Islet of Langerhans (tissue), 1 donor: ENCODE data around the gene BUB1.
"Not testable (repeated sequence)": the region's sequence is repeated elsewhere in the genome, so short reads cannot be mapped to it uniquely, and the experiment has no call there.

Source experiments
- FAIRE-seq: peaks from one replicate; lab custom pipeline; 2011; peaks lifted over from hg19 to GRCh38; lab: Jason Lieb, UNC

BUB1 gene

DNA sequence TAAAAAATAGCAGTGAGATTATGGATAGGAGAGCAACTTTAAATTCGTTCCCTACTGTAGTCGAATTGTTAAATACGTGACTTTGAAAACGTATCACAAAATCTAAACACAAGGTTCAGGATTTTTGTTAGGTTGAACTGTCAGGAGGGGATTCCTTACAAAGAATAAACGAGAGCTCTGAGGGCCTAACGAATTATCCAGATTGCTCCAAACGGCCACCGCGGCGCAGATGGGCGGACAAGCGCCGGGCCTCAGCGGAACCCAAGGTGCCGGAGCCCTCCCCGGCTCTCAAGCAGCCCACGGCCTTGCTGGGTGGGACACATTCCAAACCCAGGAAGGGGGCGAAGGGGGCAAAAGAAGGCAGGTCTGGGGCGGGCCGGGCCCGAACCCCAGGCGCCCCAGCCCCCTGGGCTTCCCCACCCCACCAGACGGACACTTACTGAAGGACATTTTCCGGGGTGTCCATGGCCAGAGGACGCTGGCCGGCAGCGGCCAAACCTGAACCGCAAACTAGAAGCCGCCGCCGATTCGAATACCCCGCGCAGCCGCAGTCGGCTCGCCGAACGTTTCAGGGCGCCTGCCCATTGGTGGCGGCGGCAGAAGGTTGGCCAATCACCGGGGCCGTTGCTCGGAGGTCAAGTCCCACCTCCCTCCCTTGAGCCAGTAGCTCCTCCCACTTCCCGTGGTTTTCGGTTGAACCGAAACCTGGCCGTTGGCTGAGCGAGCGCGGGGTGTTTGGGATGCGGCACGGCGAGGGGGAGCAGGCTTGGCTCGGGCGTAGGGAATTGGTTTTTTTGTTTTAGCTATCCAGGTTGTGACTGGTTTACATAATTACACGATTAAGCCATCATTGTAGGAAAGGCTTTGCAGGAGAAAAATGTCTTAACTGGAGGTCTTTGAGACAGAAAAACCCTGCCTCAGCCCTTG, at the start of gene BUB1:
Gene BUB1, minus strand, starts transcription at position 534 of the 927 bp plus-strand sequence. Its CDS starts 68 bp downstream, at position 466.
- no peak for FAIRE-seq

DNA sequence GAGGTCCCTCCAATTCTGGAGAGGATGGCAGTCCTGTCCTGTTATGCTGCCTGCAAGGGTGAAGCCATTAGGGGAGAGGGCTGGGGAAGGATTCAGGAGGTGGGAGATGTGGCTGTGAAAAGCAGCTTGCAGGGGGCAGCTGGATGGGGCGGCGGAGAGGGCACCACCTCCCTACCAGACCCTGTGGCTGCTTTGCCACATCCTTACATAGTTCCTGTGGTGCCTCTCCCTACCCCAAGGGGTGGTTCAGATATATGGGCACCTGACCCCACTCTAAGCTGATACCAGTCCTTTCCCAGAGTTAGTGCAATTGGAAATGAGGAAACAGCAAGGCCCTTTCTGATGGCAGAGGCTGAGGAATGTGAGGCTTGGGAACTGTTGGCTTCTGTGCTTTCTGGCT, 48.4 kb upstream of the BUB1 start:
- no peak for FAIRE-seq

DNA sequence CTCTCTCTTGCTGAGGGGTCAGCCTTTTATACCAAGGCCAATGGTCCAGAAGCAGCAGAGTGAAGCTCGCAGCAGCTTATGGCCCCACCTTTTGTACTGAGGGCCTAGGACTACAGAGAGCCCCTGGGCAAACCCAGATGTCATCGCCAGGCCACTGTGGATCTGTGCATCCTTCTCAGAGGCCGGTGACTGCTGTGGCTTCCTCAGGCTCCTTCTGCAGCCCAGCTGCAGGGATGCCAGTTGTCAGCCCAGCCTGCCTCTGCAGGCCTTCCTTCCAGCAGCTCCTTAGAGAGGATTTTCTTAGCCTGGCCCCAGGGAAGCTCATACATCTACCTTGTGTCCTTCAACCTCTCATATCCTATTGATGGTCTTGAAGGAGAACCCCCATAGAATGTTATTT, 48.0 kb upstream of the BUB1 start:
- no peak for FAIRE-seq

DNA sequence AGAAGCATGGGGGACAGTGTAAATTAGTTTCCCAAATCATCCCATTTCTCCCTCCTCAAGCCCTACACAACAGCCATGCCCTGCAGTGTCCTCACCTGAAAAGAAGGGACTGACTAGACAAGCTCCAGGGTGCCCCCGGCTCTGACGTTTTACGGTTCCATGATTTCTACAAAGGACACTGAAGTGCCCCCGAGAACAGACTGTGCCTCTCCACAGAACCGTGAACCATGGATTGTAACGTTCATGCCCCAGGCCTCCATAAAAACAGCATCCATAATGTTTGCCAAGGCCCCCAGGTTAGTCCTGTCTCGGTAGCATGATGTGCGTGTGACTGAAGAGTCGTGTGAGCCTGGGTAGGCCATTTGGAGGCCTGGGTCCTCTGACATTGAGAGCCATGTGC, 47.5 kb upstream of the BUB1 start:
- no peak for FAIRE-seq

DNA sequence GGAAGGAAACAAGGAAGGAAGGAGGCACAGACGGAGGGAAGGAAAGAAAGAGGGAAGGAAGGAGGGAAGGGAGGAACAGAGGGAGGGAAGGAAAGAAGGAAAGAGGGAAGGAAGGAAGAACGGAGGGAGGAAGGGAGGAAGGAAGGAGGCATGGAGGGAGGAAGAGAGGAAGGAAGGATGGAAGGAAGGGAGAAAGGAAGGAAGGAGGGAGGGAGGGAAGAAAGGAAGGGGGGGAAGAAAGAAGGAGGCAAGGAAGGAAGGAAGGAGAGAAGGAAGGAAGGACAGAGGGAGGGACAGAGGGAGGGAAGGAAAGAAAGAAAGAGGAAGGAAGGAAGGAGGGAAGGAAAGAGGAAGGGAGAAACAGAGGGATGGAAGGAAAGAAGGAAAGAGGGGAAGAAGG, 47.0 kb upstream of the BUB1 start:
- no peak for FAIRE-seq

DNA sequence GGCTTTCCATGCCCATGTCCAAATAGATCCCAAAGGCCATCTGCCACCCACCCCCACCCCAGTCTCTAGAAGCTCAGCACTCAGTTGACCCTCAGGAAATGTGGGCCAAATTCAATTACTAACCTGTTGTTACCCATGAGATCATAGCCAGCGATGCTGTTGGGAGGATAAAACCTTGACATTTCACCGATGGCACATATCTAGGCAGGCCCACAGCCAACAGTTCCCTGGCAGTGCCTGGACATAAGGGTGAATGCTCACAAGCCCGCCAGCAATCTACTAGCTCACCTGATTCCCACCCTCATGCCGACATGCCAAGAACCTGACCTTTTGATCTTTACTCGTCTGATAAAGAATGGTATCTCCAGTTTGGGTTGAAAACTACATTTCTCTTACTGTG, 42.7 kb upstream of the BUB1 start:
- no peak for FAIRE-seq

DNA sequence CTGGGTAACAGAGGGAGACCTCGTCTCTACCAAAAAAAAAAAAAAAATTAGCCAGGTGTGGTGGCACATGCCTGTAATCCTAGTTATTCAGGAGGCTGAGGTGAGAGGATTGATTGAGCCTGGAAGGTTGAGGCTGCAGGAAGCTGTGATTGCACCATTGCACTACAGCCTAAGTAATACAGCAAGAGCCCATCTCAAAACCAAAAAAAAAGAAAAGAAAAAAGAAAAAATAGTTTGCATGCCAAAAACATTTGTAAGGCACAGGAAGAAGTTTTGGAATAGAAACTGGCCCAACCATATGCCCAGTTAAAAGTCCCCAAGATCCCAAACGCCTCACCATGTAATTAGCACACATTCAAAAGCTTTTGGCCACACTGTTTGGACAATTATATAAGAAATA, 41.1 kb upstream of the BUB1 start:
- no peak for FAIRE-seq

DNA sequence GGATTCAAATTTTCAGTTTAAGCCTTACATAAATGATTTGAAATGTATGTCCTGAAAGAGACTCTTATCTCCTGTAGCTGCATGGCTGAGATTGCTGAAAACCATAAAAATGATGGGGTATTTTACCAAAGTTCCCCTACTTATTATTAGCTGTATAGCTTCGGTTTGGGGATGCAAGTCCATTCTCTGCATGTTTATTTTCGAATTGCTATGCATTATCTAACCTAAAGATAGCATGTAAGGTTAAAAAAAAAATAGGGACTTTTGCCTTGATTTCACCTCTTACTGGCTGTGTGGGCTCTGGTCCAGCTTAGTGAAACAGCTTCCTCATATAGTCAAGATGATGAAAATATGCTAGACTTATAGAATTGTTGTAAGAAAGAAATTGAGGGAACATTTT, 40.5 kb upstream of the BUB1 start:
- FAIRE-seq: no peak

DNA sequence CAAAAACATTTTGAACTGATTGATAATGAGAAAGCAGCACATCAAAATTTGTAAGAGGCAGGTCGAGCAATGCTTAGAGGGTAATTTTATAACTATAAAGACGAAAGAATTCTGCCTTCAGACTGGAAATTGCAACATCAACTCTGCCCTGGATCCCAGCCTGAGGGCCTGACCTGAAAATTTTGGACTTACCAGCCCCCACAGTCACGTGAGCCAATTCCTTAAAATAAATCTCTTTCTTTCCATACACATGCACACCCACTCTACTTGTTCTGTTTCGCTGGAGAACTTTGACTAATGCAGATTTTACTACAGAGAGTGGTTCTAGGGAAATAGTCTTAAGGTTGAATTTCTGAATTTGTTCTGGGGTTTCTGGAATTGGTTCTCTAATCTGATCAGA, 39.9 kb upstream of the BUB1 start:
- no peak for FAIRE-seq

DNA sequence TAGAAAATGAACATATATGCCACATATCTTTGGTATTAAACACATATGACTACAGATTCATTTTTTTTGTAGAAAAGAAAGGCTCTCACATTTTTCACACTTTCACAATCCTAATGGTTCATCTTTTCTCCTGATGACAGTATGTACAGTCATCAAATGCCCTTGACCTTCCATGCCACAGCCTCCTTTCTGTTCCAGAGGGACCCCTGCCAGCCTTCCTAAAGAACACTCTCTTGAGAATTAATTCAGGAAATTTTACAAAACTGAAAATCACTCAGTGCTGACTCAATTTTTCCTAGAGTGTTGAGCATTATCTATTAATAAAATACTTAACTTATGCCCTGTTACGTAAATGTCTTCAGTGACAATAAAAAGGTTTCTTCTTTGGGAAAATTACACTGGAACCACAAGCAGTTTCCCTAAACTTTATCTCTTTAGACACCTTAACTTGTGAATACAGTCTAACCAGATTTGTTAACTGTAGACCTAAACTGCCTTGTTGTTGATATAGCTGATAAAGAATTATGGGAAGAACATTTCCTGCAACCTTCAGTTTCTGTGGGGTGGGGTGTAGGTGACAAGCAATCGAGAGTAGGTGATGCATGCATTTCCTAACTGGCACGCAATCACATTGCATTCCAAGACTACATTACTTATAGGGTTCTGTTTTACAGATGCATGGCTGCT, 39.2 kb upstream of the BUB1 start:
- no peak for FAIRE-seq

DNA sequence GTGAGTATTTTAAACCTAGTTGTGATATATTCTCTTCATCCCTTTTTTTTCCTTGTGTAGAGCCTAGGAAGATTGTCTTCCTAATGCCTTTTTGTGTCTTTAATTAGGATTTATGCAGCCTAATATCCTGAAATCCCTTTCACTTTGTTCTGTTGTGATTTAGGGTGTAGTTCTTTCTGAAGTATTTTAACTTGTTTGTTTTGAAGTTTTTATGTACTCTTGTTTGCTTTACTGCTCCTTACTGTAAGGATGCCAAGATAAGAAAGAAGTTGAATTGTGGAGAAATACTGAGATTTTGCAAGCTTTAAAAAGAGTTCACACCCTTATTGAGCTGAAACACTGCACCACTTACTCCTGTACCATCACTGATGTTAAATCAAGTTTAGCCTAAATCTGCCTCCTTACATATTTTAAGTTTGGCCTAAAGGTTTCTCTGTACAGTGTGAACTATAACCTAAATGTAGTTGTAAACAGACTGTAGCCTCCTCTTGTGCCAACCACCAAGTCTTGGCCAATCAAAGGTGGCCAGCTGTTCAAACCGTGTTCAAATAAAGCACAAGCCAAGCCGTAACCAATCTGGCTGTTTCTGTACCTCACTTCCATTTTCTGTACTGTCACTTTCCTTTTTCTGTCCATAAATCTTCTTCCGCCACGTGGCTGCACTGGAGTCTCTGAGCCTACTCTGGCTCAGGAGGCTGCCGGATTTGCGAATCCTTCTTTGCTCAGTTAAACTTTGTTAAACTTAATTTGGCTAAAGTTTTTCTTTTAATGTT, 36.8 kb upstream of the BUB1 start:
- no peak for FAIRE-seq

DNA sequence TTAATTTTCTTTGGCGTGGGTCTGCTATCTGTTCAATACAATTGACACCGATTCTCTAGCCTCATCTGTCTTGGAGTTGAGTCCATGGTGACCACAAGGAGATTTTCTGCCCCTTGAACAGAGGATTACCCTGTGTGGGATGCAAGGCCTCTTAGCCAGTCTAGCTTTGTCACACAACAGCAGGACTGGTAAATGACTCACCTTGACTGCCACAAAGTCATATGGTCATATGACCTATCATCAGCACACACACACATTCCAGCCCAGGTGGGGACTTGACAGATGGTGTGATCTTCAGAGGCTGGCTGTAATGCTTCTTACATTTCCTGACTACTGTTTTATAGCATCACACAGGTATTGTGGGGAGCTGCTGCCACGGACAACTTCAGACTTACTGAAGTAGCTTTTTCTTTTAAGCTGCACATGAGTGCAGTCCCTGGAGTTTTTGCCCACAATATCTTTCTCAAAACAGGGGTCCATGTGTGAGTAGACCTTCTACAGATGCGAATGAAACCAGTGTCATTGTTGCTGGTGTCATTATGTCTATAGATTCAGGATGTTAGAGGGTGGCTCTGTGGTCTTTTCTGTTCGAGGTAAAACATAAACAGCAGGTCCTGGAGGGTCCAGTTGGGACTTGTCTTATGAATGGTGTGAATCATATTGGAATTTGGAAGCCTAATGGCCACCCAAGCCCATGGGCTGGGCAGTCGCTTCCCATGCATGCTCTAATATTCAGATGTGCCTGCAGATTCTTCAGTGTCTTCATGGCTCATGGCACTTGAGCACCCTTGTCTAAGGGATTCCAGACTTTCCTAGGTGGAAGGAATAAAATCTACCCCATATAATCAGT, 35.9 kb upstream of the BUB1 start:
- FAIRE-seq: no peak

DNA sequence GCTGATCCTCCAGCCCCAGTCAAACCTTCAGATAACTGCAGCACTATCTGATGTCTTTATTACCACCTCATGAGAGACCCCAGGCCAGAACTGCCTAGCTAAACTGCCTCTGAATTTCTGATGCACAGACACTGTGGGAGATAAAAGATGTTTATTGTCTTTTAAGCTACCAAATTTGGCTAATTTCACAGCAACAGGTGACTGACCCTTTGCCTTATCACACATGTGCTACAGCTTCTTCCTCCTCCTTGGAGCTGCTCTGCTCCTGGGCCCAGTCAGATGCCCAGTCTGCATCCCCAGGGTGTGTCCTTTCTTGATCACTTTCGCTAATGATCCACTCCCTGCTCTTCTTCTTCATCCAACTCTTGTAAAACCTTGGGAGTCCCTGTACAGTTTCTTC, 34.9 kb upstream of the BUB1 start:
- FAIRE-seq: no peak

DNA sequence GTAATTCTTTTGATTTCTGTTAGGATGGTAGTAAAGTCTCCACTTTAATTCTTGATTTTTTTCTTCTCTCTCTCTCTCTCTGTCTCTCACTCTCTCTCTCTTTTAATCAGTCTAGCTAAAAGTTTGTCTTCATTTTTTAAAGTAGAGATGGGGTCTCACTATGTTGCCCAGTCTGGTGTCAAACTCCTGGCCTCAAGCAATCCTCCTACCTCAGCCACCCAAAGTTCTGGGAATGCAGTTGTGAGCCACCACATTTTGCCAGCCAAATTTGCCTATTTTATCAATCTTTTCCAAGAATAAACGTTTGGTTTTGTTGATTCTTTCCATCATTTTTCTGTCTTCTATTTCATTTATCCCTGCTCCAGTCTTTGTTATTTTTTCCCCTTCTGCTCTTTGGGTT, 30.6 kb upstream of the BUB1 start:
- no peak for FAIRE-seq

DNA sequence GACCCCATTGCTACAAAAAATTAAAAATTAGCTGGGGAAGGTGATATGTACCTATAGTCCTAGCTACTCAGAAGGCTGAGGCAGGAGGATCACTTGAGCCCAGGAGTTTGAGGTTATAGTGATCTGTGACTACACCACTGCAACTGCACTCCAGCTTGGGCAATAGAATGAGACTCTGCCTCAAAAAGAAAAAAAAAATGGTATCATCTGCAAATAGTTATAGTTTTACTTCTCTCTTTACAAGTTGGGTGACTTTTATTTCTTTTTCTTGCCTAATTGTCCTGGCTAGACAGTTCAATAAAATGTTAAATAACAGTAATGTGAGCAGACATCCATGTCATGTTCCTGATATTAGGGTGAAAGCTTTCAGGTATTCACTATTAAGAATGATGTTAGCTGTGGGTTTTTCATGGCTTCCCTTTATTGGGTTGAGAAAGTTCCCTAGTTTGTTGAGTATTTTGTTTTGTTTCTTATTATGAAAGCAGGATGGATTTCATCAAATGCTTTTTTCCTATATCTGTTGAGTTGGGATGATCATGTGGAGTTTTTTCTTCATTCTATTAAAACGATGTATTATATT, 29.6 kb upstream of the BUB1 start:
- no peak for FAIRE-seq

DNA sequence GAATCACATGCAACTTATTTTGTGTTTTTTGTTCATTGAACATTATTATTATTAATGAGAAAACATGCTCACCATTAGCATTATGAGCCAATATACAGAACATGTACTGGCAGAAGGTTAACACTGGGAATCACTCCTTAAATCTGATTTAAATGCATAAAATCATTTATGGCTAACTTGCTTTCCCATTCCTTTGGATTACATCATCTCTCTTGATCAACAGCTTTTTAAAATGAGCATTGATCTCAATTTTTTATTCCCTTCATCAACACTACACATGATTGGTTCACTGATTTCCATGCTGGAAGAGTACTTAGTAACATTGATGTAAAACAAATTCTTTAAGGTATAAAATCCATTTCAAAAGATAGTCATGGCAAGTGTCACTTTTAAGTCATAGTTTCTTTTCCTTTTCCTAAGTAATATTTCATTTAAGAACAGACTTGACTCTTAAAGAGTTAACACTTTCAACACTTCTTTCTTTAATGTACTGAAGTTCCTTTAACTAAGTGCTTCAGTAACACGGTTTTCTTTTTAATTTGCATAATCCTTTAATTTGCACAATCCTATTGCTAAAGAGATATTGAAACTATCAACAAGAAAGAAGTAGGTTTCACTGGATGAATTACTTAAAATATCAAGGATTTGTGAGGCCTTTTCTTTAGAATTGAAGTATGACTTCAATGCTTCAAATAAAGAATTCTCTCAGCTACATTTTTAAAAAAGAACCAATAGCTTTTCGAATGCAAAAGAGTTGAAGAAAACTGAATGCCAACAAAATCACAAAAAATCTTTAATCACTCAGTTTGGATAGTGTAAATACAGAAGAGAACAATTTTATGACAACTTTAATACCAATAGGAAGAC, 24.9 kb upstream of the BUB1 start:
- no peak for FAIRE-seq

DNA sequence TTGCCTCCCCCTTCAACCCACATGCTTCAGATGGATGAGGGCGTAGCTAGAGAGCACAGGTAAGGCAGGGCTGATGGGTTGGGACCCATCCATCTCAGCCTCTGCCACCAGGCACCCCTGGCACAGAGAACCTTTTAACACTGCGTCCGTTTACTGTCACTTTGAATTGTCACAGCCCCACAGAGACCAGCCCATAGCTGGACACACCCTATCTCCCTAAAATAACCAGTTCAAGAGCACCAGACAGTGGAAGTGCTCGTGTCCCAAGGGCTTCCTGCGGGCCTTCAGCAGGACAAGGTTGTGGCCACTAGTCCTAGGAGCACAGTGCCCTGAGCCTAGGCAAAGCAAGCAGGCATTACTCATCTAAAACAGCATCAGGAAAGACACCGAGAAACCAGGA, 20.4 kb upstream of the BUB1 start:
- not testable (repeated sequence) for FAIRE-seq

DNA sequence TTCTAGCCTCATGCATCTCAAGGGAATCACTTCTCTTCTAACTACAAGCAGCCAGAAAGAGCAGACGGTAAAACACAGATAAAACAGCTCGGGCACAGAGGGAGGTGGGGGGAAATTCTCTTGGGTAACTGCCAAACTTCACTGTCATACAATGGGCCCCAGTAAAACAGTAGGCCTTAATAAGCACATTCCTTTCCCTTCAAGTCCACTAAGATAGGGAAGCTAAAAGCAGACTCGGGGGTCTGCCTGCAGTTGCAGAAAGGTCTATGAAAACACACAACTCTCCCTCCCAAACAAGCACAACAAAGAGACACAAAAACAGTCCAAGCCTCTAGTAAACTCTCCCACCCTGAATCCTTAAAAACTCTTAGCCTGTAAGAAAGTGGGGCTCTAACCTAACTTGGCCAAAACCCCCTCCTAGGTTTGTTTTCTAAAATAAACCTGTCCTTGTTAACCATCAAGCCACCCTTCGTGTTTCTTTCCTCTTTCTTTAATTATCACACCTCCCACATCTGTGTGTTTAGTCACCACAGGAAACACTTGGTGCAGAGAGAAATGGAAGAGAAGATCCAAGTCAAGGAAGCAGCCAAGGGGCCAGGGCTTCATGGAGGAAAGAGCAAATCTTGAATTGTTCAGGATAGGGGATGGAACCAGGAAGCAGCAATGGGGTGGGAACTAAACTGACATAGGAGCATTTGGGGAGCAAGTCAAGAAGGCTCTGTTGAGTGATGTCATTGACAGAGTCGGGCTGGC, 17.5 kb upstream of the BUB1 start:
- not testable (repeated sequence) for FAIRE-seq

DNA sequence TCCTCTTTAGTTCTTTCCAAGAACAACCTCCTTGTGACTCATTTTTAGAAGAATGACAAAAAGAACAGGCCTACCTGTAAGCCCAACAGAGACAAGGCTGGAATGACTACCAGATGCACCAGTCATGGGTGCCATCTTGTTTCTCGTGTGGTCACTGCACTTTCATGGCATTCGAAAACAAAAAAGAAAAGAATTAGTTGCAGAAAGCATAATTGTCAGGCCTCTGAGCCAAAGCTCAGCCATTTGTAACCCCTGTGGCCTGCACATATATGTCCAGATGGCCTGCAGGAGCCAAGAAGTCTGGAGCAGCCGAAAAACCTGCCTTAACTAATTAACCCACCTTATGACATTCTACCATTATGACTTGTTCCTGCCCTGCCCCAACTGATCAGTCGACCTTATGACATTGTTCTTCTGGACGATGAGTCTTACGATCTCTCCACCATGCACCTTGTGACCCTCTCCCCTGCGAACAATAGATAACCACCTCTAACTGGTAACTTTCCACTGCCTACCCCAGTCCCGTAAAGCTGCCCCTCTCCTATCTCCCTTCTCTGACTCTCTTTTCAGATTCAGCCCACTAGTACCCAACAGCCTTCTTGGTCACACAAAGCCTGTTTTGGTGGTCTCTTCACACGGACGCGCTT, 13.9 kb upstream of the BUB1 start:
- no peak for FAIRE-seq
